ENCODE results near the gene MAST4.
"Not testable (repeated sequence)": the region's sequence is repeated elsewhere in the genome, so short reads cannot be mapped to it uniquely, and the experiment has no call there.

Gene MAST4

GRCh38 chr5:67168069-67168468, 571.9 kb downstream of the MAST4 start:
- DNase-seq (ENCODE audit: insufficient read length) (no peak), FAIRE-seq (no peak)
- TF ChIP-seq POLR2A (IDR thresholded peaks at IDR 0.05; ENCODE audit: low read depth, low read length) (no peak), POLR2AphosphoS5 (IDR thresholded peaks at IDR 0.05; ENCODE audit: low read depth, low read length) (no peak), TAF1 (IDR thresholded peaks at IDR 0.05; ENCODE audit: borderline replicate concordance, low read depth, low read length) (no peak)

- FAIRE-seq, result no peak
- DNase-seq (ENCODE audit: insufficient read length), result no peak
- no peak for TF ChIP-seq POLR2AphosphoS5 (IDR thresholded peaks at IDR 0.05; ENCODE audit: low read depth, low read length)
- no peak for TF ChIP-seq POLR2A (IDR thresholded peaks at IDR 0.05; ENCODE audit: low read depth, low read length)
- TF ChIP-seq TAF1 (IDR thresholded peaks at IDR 0.05; ENCODE audit: borderline replicate concordance, low read depth, low read length), result no peak
Observed at GRCh38 chr5:67170767-67171166, 574.6 kb downstream of the MAST4 start.

GRCh38 chr5:67173351-67173750, 577.2 kb downstream of the MAST4 start:
- not testable (repeated sequence) for DNase-seq (ENCODE audit: insufficient read length); FAIRE-seq

- FAIRE-seq, result no peak
- TF ChIP-seq POLR2AphosphoS5 (IDR thresholded peaks at IDR 0.05; ENCODE audit: low read depth, low read length), result no peak
- no peak for TF ChIP-seq TAF1 (IDR thresholded peaks at IDR 0.05; ENCODE audit: borderline replicate concordance, low read depth, low read length)
- TF ChIP-seq POLR2A (IDR thresholded peaks at IDR 0.05; ENCODE audit: low read depth, low read length), result no peak
- no peak for DNase-seq (ENCODE audit: insufficient read length)
Observed at GRCh38 chr5:67173959-67174358, 577.8 kb downstream of the MAST4 start.

- no peak for DNase-seq (ENCODE audit: insufficient read length)
- FAIRE-seq, result no peak
- no peak for TF ChIP-seq TAF1 (IDR thresholded peaks at IDR 0.05; ENCODE audit: borderline replicate concordance, low read depth, low read length)
- TF ChIP-seq POLR2AphosphoS5 (IDR thresholded peaks at IDR 0.05; ENCODE audit: low read depth, low read length), result no peak
- TF ChIP-seq POLR2A (IDR thresholded peaks at IDR 0.05; ENCODE audit: low read depth, low read length), result no peak
Observed at GRCh38 chr5:67176936-67177335, 580.7 kb downstream of the MAST4 start.

- DNase-seq (ENCODE audit: insufficient read length) (no peak), FAIRE-seq (no peak)
- no peak for TF ChIP-seq POLR2A (IDR thresholded peaks at IDR 0.05; ENCODE audit: low read depth, low read length)
- TF ChIP-seq POLR2AphosphoS5 (IDR thresholded peaks at IDR 0.05; ENCODE audit: low read depth, low read length), result no peak
- no peak for TF ChIP-seq TAF1 (IDR thresholded peaks at IDR 0.05; ENCODE audit: borderline replicate concordance, low read depth, low read length)
Observed at GRCh38 chr5:67178085-67178484, 581.9 kb downstream of the MAST4 start.

- FAIRE-seq (no peak), DNase-seq (ENCODE audit: insufficient read length) (no peak)
- no peak for TF ChIP-seq TAF1 (IDR thresholded peaks at IDR 0.05; ENCODE audit: borderline replicate concordance, low read depth, low read length)
- no peak for TF ChIP-seq POLR2A (IDR thresholded peaks at IDR 0.05; ENCODE audit: low read depth, low read length)
Observed at GRCh38 chr5:67178966-67179365, 582.8 kb downstream of the MAST4 start.

GRCh38 chr5:67179697-67180361, 583.6 kb downstream of the MAST4 start:
- DNase-seq (ENCODE audit: insufficient read length), result no peak
- no peak for FAIRE-seq
- no peak for TF ChIP-seq POLR2AphosphoS5 (IDR thresholded peaks at IDR 0.05; ENCODE audit: low read depth, low read length)
- TF ChIP-seq POLR2A (IDR thresholded peaks at IDR 0.05; ENCODE audit: low read depth, low read length), result no peak
- no peak for TF ChIP-seq TAF1 (IDR thresholded peaks at IDR 0.05; ENCODE audit: borderline replicate concordance, low read depth, low read length)

GRCh38 chr5:67181648-67182221, 585.5 kb downstream of the MAST4 start:
- no peak for DNase-seq (ENCODE audit: insufficient read length)
- TF ChIP-seq TAF1 (IDR thresholded peaks at IDR 0.05; ENCODE audit: borderline replicate concordance, low read depth, low read length) (no peak), POLR2AphosphoS5 (IDR thresholded peaks at IDR 0.05; ENCODE audit: low read depth, low read length) (no peak), POLR2A (IDR thresholded peaks at IDR 0.05; ENCODE audit: low read depth, low read length) (no peak)
- no peak for FAIRE-seq

GRCh38 chr5:67182301-67182790, 586.2 kb downstream of the MAST4 start:
- no peak for DNase-seq (ENCODE audit: insufficient read length)
- TF ChIP-seq POLR2AphosphoS5 (IDR thresholded peaks at IDR 0.05; ENCODE audit: low read depth, low read length) (no peak), POLR2A (IDR thresholded peaks at IDR 0.05; ENCODE audit: low read depth, low read length) (no peak), TAF1 (IDR thresholded peaks at IDR 0.05; ENCODE audit: borderline replicate concordance, low read depth, low read length) (no peak)
- no peak for FAIRE-seq

- DNase-seq (ENCODE audit: insufficient read length) (no peak), FAIRE-seq (no peak)
- TF ChIP-seq POLR2AphosphoS5 (IDR thresholded peaks at IDR 0.05; ENCODE audit: low read depth, low read length) (no peak), POLR2A (IDR thresholded peaks at IDR 0.05; ENCODE audit: low read depth, low read length) (no peak), TAF1 (IDR thresholded peaks at IDR 0.05; ENCODE audit: borderline replicate concordance, low read depth, low read length) (no peak)
Observed at GRCh38 chr5:67183859-67184258, 587.7 kb downstream of the MAST4 start.

- no peak for TF ChIP-seq POLR2A (IDR thresholded peaks at IDR 0.05; ENCODE audit: low read depth, low read length)
- no peak for TF ChIP-seq POLR2AphosphoS5 (IDR thresholded peaks at IDR 0.05; ENCODE audit: low read depth, low read length)
- no peak for TF ChIP-seq TAF1 (IDR thresholded peaks at IDR 0.05; ENCODE audit: borderline replicate concordance, low read depth, low read length)
- FAIRE-seq (peak; percentile 68), DNase-seq (ENCODE audit: insufficient read length) (no peak)
Observed at GRCh38 chr5:67187006-67187715, 591.0 kb downstream of the MAST4 start.

Measured in GM12892 (cell line).